ENCODE data around the gene SPARCL1.
"Not testable (repeated sequence)": the region's sequence is repeated elsewhere in the genome, so short reads cannot be mapped to it uniquely, and the experiment has no call there.

The SPARCL1 gene, protein sequence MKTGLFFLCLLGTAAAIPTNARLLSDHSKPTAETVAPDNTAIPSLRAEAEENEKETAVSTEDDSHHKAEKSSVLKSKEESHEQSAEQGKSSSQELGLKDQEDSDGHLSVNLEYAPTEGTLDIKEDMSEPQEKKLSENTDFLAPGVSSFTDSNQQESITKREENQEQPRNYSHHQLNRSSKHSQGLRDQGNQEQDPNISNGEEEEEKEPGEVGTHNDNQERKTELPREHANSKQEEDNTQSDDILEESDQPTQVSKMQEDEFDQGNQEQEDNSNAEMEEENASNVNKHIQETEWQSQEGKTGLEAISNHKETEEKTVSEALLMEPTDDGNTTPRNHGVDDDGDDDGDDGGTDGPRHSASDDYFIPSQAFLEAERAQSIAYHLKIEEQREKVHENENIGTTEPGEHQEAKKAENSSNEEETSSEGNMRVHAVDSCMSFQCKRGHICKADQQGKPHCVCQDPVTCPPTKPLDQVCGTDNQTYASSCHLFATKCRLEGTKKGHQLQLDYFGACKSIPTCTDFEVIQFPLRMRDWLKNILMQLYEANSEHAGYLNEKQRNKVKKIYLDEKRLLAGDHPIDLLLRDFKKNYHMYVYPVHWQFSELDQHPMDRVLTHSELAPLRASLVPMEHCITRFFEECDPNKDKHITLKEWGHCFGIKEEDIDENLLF

GRCh38 chr4:87529187-87529586 lies at the start of gene SPARCL1:
Gene SPARCL1, minus strand, starts transcription at chr4:87529376. Its CDS starts 29,802 bp downstream, at chr4:87499574.
- peak; percentile 17 to 66 for DNase-seq

DNA sequence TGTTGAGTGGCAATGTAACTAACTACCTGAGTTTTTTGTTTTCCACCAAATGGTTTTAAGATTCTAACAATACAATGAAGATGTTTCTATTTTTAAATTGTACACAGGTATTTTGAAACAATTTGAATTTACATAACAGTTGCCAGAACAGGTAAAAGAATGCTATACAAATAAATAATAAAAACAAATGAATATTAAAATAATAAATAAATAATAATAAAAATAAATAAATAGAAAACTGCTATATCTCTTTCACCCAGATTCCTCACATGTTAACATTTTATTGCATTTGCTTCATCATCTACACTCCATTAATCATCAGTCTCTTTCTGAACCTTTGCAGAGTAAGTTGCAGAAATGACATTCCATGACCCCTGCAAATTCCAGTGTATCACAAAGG lies 46.8 kb upstream of the SPARCL1 start:
- DNase-seq: no peak

GRCh38 chr4:87575408-87575807 lies 46.2 kb upstream of the SPARCL1 start:
- DNase-seq: no peak

DNA sequence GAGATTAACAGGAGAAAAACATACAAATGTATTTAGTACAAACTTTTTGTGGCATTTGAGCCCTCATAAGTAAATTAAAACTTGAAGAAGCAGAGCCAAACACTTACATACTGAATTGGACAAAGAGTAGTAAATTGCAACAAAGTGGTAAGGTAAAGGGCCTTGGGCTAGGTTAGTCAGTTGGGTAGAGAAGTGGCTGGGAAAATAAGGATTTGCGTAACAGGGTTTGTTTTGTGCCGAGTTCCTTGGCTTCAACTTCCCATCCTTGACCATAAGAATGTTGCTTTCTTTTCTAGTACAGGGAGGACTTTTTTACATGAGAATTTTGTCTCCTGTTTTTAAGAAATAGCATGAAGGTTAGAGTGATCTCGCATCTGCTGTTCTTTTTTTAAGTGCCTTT lies 45.8 kb upstream of the SPARCL1 start:
- no peak for DNase-seq

DNA sequence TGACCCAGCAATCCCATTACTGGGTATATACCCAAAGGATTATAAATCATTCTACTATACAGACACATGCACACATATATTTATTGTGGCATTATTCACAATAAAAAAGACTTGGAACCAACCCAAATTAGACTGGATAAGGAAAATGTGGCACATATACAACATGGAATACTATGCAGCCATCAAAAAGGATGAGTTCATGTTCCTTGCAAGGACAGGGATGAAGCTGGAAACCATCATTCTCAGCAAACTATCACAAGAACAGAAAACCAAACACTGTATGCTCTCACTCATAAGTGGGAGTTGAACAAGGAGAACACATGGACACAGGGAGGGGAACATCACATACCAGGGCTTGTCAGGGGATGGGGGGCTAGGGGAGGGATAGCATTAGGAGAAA lies 45.2 kb upstream of the SPARCL1 start:
- not testable (repeated sequence) for DNase-seq

DNA sequence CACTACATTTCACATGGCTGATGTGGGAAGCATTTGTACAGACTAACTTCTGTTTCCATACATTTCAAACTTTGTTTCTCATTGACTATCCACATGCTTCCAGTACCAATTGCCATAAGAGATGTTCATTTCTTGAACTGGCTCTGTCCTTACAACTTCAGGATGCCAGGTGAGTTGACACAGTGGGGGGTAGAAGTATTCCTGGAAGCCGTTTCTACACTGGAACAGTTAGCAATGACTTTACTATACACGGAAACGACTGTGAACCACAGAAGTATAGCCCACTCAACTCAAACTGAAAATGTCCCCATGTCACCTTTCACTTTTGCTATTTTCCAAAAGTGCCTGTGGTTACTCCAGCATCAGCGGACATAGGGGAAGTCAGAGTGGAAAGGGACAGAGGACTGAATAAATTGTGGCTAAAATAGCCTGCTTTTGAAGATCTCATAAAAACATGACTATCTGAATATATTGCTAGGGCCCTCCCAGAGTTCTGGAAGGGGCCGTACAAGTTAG lies 41.2 kb upstream of the SPARCL1 start:
- no peak for DNase-seq

DNA sequence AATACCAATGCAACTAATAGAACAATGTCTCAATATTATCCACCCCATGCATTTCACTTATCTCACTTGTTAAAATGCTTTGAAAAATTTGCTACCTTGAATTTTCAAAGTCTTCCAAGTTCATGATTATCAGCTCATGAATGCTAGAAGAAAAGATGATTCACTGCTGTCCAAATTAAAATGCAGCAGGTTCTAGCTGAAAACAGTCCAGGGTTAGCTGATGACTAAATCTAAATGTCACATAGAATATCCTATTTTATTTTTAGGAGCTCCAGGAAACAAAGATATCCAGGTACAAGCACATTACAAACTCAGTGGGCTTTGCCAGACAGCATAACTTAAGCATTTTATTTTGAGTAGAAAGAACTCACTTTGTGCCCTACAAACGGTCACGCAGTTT lies 38.0 kb upstream of the SPARCL1 start:
- no peak for DNase-seq

GRCh38 chr4:87566276-87566675 lies 37.1 kb upstream of the SPARCL1 start:
- DNase-seq: no peak

DNA sequence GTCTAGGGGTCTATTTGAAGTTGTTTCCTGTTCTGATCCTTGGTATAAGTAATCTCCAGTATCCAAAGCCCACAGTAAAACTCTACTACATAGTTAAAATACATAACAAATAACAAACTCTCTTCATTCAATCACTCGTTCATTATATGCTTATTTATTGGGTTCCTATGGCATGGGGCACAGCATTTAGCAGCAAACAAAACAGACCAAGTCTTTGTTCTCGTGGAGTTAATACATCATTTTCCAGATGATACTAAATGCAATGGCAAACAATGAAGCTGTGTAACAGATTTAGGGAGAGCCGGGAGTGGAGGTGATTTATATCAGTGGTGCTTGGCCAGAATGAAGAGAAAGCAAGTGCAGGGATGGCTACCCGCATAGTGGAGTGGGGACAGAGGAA lies 36.6 kb upstream of the SPARCL1 start:
- no peak for DNase-seq

DNA sequence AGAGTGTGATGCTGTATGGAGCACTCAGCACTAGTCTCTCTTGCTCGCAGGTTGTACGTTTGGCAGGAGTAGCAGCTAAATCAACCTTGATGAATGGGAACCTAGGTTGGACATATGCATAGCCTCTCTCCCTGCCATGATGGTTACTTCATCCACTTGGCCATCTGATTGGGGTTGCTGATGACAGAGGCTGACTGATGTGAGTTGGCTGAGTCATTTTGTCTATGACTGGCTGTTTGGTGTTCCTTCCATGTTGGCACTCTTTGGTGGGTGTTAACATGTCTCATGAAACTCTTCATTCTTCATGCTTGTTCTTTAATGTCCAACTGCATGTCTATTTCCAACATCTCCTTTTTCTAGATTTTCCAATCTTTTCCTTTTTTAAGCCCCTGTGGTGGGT lies 31.6 kb upstream of the SPARCL1 start:
- DNase-seq: no peak

DNA sequence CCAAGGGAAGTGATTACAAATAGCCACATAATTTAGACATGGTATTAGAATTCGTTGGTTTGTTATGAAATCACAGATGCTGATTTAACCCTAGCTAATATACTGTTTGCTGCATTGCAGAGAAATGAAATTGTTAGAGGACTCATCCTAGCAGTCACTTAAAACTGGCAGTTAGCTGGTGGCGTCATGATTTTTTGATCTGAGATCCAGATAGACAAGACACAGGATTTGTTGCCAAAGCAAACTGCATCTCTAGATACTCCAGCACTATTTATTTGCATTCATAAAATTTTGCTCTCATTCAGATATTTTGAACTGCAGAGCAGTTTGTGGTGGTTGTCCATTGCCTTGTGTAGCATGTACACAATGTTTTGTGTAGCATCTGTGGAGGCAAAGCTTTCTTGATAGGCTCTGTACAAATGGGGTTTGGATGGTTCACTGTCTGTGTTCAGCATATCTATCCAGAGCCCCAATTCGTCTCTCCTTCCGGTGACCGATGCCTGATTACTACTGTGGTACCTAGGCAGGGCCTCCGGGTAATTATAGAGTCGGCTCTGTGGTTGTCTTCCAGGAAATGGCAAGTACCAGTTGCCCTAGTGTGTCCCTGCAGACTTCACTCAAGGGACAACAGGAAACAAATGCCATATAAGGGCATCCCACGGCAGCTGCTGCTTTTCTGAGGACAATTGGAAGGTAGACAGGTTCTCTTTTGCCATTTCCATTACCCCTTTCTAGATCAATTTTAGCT lies 30.1 kb upstream of the SPARCL1 start:
- no peak for DNase-seq

- DNase-seq: no peak
Measured at GRCh38 chr4:87557348-87557747, 28.2 kb upstream of the SPARCL1 start.

- peak in 1 of 2 donors; percentile 10 for DNase-seq
Measured at GRCh38 chr4:87555773-87556619, 26.8 kb upstream of the SPARCL1 start.

GRCh38 chr4:87553182-87553581 lies 24.0 kb upstream of the SPARCL1 start:
- DNase-seq: no peak

- no peak for DNase-seq
Measured at GRCh38 chr4:87551361-87551760, 22.2 kb upstream of the SPARCL1 start.

GRCh38 chr4:87547016-87547708 lies 18.0 kb upstream of the SPARCL1 start:
- DNase-seq: no peak

- no peak for DNase-seq
Measured at GRCh38 chr4:87545052-87545451, 15.9 kb upstream of the SPARCL1 start.

DNA sequence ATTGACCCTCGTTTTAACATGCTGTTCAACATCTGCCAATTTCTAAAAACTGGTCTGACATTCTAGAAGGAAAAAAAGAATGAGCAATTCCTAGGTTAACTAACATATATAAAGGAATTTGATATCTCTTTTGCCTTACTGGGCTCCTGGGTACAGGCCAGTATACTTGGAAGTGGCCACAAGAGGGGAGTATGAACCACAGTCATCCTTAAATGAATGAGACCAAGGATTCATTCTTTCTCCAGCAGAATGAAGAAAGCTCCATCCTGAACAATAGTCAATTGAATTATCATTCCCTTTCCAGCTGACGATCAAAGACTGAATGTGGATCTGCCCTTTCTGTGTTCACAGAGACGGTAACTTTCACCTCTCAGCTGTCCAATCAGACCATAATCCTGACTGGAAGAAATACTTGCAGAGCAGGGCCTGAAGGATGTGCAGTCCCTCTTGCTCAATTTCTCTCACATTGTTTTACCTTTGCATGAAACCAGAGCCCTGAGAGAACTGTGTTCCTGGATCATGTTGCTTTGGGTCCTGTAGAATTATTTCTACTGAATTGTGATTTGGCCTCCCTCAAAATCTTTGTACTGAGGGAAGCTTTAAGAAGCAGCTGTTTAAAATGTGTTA lies 14.8 kb upstream of the SPARCL1 start:
- peak in 1 of 2 donors; percentile 67 for DNase-seq

DNA sequence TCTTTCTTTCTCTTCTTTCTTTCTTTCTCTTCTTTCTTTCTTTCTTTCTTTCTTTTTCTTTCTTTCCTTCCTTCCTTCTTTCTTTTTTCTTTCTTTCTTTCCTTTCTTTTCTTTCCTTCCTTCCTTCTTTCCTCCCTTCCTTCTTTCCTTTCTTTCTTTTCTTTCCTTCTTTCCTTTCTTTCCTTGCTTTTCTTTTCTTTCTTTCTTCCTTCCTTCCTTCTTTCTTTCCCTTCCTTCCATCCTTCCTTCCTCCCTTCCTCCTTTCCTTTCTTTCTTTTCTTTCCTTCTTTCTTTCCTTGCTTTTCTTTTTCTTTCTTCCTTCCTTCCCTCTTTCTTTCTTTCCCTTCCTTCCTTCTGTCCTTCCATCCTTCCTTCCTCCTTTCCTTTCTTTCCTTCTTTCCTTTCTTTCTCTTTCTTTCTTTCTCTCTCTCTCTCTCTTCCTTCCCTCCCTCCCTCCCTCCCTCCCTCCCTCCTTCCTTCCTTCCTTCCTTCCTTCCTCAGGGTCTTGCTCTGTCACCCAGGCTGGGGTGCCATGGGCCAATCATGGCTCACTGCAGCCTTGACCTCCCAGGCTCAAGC lies 13.6 kb upstream of the SPARCL1 start:
- DNase-seq: no peak

- DNase-seq: no peak
Measured at GRCh38 chr4:87541956-87542709, 13.0 kb upstream of the SPARCL1 start.
